ENCODE measurements around the gene RHNO1.

- no peak for TF ChIP-seq CTCF (conservative IDR thresholded peaks at IDR 0.05; ENCODE audit: low read depth, low read length)
- TF ChIP-seq POLR2A (IDR thresholded peaks at IDR 0.05; ENCODE audit: low read depth, low read length) = no peak
- TF ChIP-seq USF2 (IDR thresholded peaks at IDR 0.05; ENCODE audit: low read depth, low read length) = no peak
These were observed 16.9 kb upstream of the RHNO1 start for GRCh38 chr12:2860170-2860569.

Measured in IMR-90 (cell line).